ENCODE results near the gene TBXAS1.

- TF ChIP-seq CHD2 (IDR thresholded peaks at IDR 0.05; ENCODE audit: low read length) (no peak), RXRA (IDR thresholded peaks at IDR 0.05; ENCODE audit: insufficient read depth, low read depth, low read length) (no peak), CTCF (IDR thresholded peaks at IDR 0.05; ENCODE audit: control extremely low read depth in 1 of 3, insufficient read depth in 1 of 3, low read depth in 1 of 3, low read length in 3 of 3) (no peak), ASH2L (IDR thresholded peaks at IDR 0.05; ENCODE audit: low read length) (no peak)
Observed at GRCh38 chr7:140053812-140054539, 224.9 kb downstream of the TBXAS1 start.

Data from H1 (cell line).